Measurements from ENCODE around the gene ZNRF4. TPM values are rescaled to one million over a fixed set of nuclear protein-coding genes. Genes with fewer than 3 reads are reported as not detected.

ZNRF4 gene
- total and polyA plus RNA-seq, 7 donors: not detected

DNA sequence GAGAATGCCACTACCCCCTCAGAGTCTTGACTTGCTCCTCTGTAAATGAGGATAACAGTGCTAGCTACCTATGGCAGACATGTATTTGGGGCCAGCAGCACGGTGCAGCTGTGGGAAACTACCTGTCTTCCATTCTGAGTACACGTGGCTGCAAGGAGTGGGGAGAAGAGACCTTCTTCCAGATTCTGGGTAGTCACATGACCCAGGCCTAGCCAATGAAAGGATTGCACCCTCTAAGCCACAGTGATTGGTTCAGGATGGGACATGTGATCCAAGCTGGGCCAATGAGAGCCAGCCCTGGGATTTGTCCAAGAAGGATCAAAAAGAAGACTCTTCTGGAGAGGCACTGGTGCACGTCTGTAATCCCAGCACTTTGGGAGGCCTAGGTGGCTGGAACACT, 5.5 kb downstream of the ZNRF4 start:
- H3K4me1 ChIP-seq: no peaks in the 10 kb centered on the region
- intact Hi-C loops (cut with DNase I): no loop called here
- TF ChIP-seq, protein P1, sequence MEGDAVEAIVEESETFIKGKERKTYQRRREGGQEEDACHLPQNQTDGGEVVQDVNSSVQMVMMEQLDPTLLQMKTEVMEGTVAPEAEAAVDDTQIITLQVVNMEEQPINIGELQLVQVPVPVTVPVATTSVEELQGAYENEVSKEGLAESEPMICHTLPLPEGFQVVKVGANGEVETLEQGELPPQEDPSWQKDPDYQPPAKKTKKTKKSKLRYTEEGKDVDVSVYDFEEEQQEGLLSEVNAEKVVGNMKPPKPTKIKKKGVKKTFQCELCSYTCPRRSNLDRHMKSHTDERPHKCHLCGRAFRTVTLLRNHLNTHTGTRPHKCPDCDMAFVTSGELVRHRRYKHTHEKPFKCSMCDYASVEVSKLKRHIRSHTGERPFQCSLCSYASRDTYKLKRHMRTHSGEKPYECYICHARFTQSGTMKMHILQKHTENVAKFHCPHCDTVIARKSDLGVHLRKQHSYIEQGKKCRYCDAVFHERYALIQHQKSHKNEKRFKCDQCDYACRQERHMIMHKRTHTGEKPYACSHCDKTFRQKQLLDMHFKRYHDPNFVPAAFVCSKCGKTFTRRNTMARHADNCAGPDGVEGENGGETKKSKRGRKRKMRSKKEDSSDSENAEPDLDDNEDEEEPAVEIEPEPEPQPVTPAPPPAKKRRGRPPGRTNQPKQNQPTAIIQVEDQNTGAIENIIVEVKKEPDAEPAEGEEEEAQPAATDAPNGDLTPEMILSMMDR (IDR thresholded peaks at IDR 0.05): no peak
- no peak for TF ChIP-seq EP300 (IDR thresholded peaks at IDR 0.05)
- no peak for TF ChIP-seq POLR2A (IDR thresholded peaks at IDR 0.05)
- no peak for TF ChIP-seq POLR2AphosphoS5 (IDR thresholded peaks at IDR 0.05)
- H3K27me3 ChIP-seq: no peaks in the 10 kb centered on the region
- no peak overlapping the region for H3K4me3 ChIP-seq
- no peak for DNase-seq
- no peaks in the 10 kb centered on the region for H3K36me3 ChIP-seq
- H3K27ac ChIP-seq: no peak overlapping the region
- no peaks in the 10 kb centered on the region for H3K9me3 ChIP-seq
- 49 to 67% methylated on average over 3 of the region's 3 CpGs for WGBS, 2 donors

DNA sequence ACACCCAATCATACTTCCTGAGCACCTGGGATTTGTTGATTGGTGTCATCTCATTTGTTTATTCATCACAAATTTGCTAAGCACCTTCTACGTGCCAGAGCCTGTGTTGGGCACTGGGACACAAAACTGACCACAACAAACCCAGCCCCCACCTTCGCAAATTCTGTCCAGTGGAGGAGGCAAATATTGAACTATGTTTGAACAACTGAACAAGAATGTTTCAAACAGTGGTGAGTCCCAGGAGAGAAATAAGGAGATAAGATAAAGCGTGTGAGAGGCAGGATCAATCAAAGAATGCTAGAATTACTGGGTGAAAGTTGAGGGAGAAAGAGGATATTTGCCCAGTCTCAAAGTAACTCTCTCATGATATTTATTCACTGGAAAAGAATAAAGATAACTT, 8.7 kb downstream of the ZNRF4 start:
- no peaks in the 10 kb centered on the region for H3K9me3 ChIP-seq
- DNase-seq: no peak
- peaks cover 0 to 3% (median 0%) of the 10 kb centered on the region in 3 donors for H3K27me3 ChIP-seq
- TF ChIP-seq POLR2AphosphoS5 (IDR thresholded peaks at IDR 0.05): no peak
- TF ChIP-seq POLR2A (IDR thresholded peaks at IDR 0.05): no peak
- no peak for TF ChIP-seq EP300 (IDR thresholded peaks at IDR 0.05)
- TF ChIP-seq, protein P1 (IDR thresholded peaks at IDR 0.05): no peak
- H3K36me3 ChIP-seq: no peaks in the 10 kb centered on the region
- no peak overlapping the region for H3K4me3 ChIP-seq
- H3K4me1 ChIP-seq: peaks cover 0 to 8% (median 8%) of the 10 kb centered on the region in 4 donors
- intact Hi-C loops (cut with DNase I): no loop called here
- H3K27ac ChIP-seq: no peak overlapping the region
- WGBS, 2 donors: 26 to 64% methylated on average over 3 of the region's 3 CpGs

DNA sequence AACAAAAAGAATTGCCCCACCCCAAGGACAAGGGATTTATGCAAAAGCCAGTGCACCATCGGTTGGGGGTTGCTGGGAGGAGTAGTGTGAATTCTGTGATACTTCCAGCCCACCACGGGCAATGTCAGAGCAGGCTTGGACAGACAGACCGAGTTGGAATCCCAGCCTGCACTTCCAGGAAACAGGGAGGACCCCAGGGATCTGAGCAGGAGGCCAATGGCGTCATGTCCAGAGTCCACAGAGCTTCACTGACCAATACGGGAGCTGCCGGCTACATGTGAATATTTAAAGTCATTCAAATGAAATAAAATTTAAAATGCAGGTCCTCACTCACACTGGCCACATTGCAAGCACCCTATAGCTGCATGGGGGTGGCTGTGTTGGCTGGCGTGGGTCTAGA, 10.9 kb downstream of the ZNRF4 start:
- 69 to 72% methylated on average over 7 of the region's 7 CpGs for WGBS, 2 donors

DNA sequence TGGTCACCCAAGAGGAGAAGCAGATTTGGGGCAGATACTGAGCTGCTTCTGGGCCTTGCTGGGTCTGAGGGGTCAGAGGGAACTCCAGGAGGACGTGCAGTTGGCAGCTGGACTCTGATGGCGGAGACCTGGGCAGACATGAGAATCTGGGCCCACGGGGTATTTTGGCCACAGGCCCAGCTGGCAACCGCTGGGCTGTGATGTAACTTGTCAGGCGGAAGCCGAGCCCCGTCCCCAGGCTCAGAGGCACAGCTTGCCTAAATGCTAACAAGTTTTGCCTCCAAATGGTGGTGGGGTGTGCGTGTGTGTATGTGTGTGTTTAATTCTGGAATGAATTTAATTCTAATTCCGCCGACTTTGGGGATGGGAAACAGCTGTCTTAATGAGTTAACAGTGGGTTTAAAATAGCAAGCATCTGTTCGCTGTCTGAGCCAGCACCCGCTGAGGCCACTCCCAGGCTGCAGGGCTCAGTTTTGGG, 11.6 kb downstream of the ZNRF4 start:
- Histone ChIP-seq H3K4me3 (peak overlapping the region in 1 of 4 donors; percentile 11), H3K4me1 (peaks cover 0 to 8% (median 8%) of the 10 kb centered on the region in 4 donors), H3K27me3 (peaks cover 0 to 8% (median 0%) of the 10 kb centered on the region in 3 donors), H3K27ac (no peak overlapping the region), H3K9me3 (no peaks in the 10 kb centered on the region), H3K36me3 (no peaks in the 10 kb centered on the region)
- intact Hi-C loops (cut with DNase I): no loop called here
- DNase-seq: no peak
- TF ChIP-seq EP300 (IDR thresholded peaks at IDR 0.05) (no peak), POLR2A (IDR thresholded peaks at IDR 0.05) (no peak), POLR2AphosphoS5 (IDR thresholded peaks at IDR 0.05) (no peak)
- TF ChIP-seq, protein P1 (IDR thresholded peaks at IDR 0.05): no peak
- WGBS, 2 donors: 51 to 59% methylated on average over 12 of the region's 12 CpGs

More for the DNA sequence above, 10.9 kb downstream of the ZNRF4 start:
- TF ChIP-seq POLR2A (IDR thresholded peaks at IDR 0.05) (no peak), POLR2AphosphoS5 (IDR thresholded peaks at IDR 0.05) (no peak), EP300 (IDR thresholded peaks at IDR 0.05) (no peak)
- TF ChIP-seq, protein P1 (IDR thresholded peaks at IDR 0.05): no peak
- DNase-seq: no peak
- Histone ChIP-seq H3K27ac (no peak overlapping the region), H3K27me3 (peaks cover 0 to 8% (median 0%) of the 10 kb centered on the region in 3 donors), H3K4me1 (peaks cover 0 to 8% (median 8%) of the 10 kb centered on the region in 4 donors), H3K4me3 (no peak overlapping the region), H3K36me3 (no peaks in the 10 kb centered on the region), H3K9me3 (no peaks in the 10 kb centered on the region)
- intact Hi-C loops (cut with DNase I): no loop called here

DNA sequence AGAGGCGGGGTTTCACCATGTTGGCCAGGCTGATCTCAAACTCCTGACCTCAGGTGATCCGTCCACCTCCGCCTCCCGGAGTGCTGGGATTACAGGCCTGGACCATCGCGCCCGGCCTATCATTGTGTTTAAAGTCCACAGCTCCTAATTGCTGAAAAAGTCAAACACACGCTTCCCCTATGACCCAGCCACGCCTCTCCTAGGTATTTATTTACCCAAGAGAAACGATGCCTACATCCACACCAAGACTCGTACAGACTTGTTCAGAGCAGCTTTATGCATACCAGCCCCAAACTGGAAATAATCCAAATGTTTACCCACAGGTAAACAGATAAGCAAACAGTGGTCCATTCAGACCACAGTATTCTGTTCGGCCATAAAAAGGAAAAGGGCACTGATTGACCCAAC, 15.1 kb downstream of the ZNRF4 start:
- peaks cover 0 to 21% (median 17%) of the 10 kb centered on the region in 3 donors for H3K27me3 ChIP-seq
- H3K27ac ChIP-seq: no peak overlapping the region
- no peaks in the 10 kb centered on the region for H3K9me3 ChIP-seq
- H3K36me3 ChIP-seq: no peaks in the 10 kb centered on the region
- 10 to 46% methylated on average over 12 of the region's 12 CpGs for WGBS, 2 donors
- intact Hi-C loops (cut with DNase I): no loop called here
- H3K4me1 ChIP-seq: peaks cover 0 to 8% (median 8%) of the 10 kb centered on the region in 4 donors
- DNase-seq: no peak
- TF ChIP-seq POLR2AphosphoS5 (IDR thresholded peaks at IDR 0.05): no peak
- no peak for TF ChIP-seq POLR2A (IDR thresholded peaks at IDR 0.05)
- H3K4me3 ChIP-seq: no peak overlapping the region

All from sigmoid colon (tissue), 7 donors.